PFSK-1 (cell line): ENCODE results near the gene OTUD5.

Source experiments
- FOXP2 ChIP-seq: optimal IDR thresholded peaks from 2 replicates; pipeline ENCODE3; 2011; ENCODE audit warnings: borderline replicate concordance, control low read depth, inconsistent platforms; ENCODE audit not compliant: insufficient read depth; ENCODE audit errors: extremely low read length, extremely low read depth
- POLR2AphosphoS5 ChIP-seq: IDR thresholded peaks from 2 replicates; pipeline ENCODE4 v1.6.1; 2012; ENCODE audit warnings: low read depth, mild to moderate bottlenecking, control low read depth, low read length, moderate library complexity
- REST ChIP-seq, 2 experiments: IDR thresholded peaks; 2 replicates each; pipeline versions ENCODE4 v1.6.1 to v1.8.0; 2011 to 2012; ENCODE audit warnings: low read depth in 2 of 2, low read length in 2 of 2, control low read depth in 1 of 2, inconsistent platforms in 1 of 2, mild to moderate bottlenecking in 1 of 2, moderate library complexity in 1 of 2; ENCODE audit not compliant: insufficient read depth in 1 of 2
- SIN3A ChIP-seq: IDR thresholded peaks from 2 replicates; pipeline ENCODE4 v1.6.1; 2012; ENCODE audit warnings: mild to moderate bottlenecking, low read length, moderate library complexity, borderline replicate concordance; ENCODE audit not compliant: insufficient read depth
- TAF1 ChIP-seq: IDR thresholded peaks from 2 replicates; pipeline ENCODE4 v1.6.1; 2012; ENCODE audit warnings: low read length, control low read depth, borderline replicate concordance; ENCODE audit not compliant: insufficient read depth

The OTUD5 gene

GRCh38 chrX:48934581-48935300 is 22.7 kb downstream of the OTUD5 start:
- no peak for TF ChIP-seq FOXP2
- no peak for TF ChIP-seq SIN3A
- no peak for TF ChIP-seq TAF1
- TF ChIP-seq REST (IDR thresholded peaks at IDR 0.05; ENCODE audit: insufficient read depth in 1 of 2, low read depth in 2 of 2, low read length in 2 of 2), result no peak
- no peak for TF ChIP-seq POLR2AphosphoS5

DNA sequence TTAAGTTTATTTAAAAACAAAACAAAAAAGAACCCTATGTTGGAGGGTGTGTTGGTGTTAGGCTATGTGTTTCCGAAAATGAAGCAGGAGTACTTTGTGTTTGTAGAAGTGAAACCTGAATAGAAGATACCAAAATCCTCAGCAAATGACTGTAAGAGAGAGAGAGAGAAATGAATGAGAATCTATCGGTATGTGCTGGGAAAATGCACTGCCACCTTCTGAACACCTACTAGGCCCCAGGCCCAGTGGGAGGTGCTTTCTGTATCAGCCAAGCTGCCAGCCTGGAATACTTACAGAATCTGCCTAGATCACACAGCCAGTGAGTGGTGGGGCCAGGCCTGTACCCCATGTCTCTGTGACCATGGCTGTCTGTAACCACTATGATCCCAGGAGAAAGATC is 23.6 kb downstream of the OTUD5 start:
- TF ChIP-seq FOXP2 (no peak), TAF1 (no peak), POLR2AphosphoS5 (no peak), SIN3A (no peak), REST (IDR thresholded peaks at IDR 0.05; ENCODE audit: insufficient read depth in 1 of 2, low read depth in 2 of 2, low read length in 2 of 2) (no peak)

GRCh38 chrX:48927736-48928382 is 29.5 kb downstream of the OTUD5 start:
- TF ChIP-seq POLR2AphosphoS5, result no peak
- no peak for TF ChIP-seq FOXP2
- TF ChIP-seq TAF1, result no peak
- TF ChIP-seq REST (IDR thresholded peaks at IDR 0.05; ENCODE audit: insufficient read depth in 1 of 2, low read depth in 2 of 2, low read length in 2 of 2), result no peak
- no peak for TF ChIP-seq SIN3A

DNA sequence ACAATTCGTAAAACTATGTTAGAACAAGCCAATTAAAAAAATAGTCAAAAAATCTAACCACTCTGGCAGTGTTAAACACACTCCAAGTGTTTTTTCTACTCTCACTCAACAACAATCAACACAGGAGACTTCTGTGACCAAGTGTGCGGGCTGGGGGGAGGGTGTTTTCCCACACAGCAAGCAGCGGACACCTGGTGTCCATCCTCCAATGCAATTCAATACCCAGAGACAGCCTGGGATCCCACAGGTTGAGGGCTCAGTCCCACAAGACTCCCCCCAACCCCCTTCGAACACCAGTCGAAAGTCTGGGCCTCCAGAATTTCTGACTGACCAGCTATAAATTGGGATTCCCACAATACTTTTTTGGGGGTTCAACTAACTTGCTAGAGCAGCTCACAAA is 30.3 kb downstream of the OTUD5 start:
- no peak for TF ChIP-seq REST (IDR thresholded peaks at IDR 0.05; ENCODE audit: insufficient read depth in 1 of 2, low read depth in 2 of 2, low read length in 2 of 2)
- no peak for TF ChIP-seq SIN3A
- no peak for TF ChIP-seq POLR2AphosphoS5
- no peak for TF ChIP-seq TAF1
- no peak for TF ChIP-seq FOXP2
